ENCODE measurements around the gene PRDX1.

- TF ChIP-seq CTCF (IDR thresholded peaks at IDR 0.05): no peak
- TF ChIP-seq POLR2A (IDR thresholded peaks at IDR 0.05): no peak
Measured at GRCh38 chr1:45473302-45473701, 48.4 kb downstream of the PRDX1 start.
